ENCODE data around the gene TMEM201.

Gene TMEM201

GRCh38 chr1:9542430-9542829 lies 46.3 kb upstream of the TMEM201 start:
- Histone ChIP-seq H3K9ac (ENCODE audit: low read length) (no peak overlapping the region), H4K20me1 (ENCODE audit: low read depth, low read length) (no peaks in the 10 kb centered on the region; the same call in 1 of the 2 replicates)

GRCh38 chr1:9544926-9545325 lies 43.8 kb upstream of the TMEM201 start:
- Histone ChIP-seq H3K4me2 (ENCODE audit: low read depth, low read length, poor library complexity, severe bottlenecking) (no peak overlapping the region), H3K9me2 (replicated peaks; ENCODE audit: insufficient read depth, low read length) (no peaks in the 10 kb centered on the region), H3K9ac (ENCODE audit: low read length) (no peak overlapping the region), H3K9me3 (ENCODE audit: insufficient read depth, low read length) (no peaks in the 10 kb centered on the region), H3K27ac (ENCODE audit: low read depth, low read length) (no peak overlapping the region), H4K20me1 (ENCODE audit: low read depth, low read length) (no peaks in the 10 kb centered on the region; the same call in 1 of the 2 replicates), H3K27me3 (ENCODE audit: low read length) (no peaks in the 10 kb centered on the region), H3K36me3 (ENCODE audit: low read length) (no peaks in the 10 kb centered on the region), H3K79me2 (ENCODE audit: insufficient read depth, low read length) (peaks cover 94% of the 10 kb centered on the region), H2AFZ (ENCODE audit: low read depth, low read length, severe bottlenecking) (no peak overlapping the region), H3K4me3 (ENCODE audit: insufficient read depth, low read length, poor library complexity, severe bottlenecking) (no peak overlapping the region), H3F3A (ENCODE audit: insufficient read depth) (peaks cover 4% of the 10 kb centered on the region)
- TF ChIP-seq EZH2phosphoT487 (conservative IDR thresholded peaks at IDR 0.05; ENCODE audit: low read length) (no peak), CTCF (IDR thresholded peaks at IDR 0.05; ENCODE audit: insufficient read depth, low read length, poor library complexity, severe bottlenecking) (no peak)

More at GRCh38 chr1:9542430-9542829, 46.3 kb upstream of the TMEM201 start:
- Histone ChIP-seq H3K79me2 (ENCODE audit: insufficient read depth, low read length) (peaks cover 76% of the 10 kb centered on the region), H3K4me2 (ENCODE audit: low read depth, low read length, poor library complexity, severe bottlenecking) (no peak overlapping the region), H3F3A (ENCODE audit: insufficient read depth) (peaks cover 4% of the 10 kb centered on the region), H3K9me2 (replicated peaks; ENCODE audit: insufficient read depth, low read length) (no peaks in the 10 kb centered on the region), H3K9me3 (ENCODE audit: insufficient read depth, low read length) (no peaks in the 10 kb centered on the region), H3K4me3 (ENCODE audit: insufficient read depth, low read length, poor library complexity, severe bottlenecking) (no peak overlapping the region), H3K36me3 (ENCODE audit: low read length) (no peaks in the 10 kb centered on the region), H3K27ac (ENCODE audit: low read depth, low read length) (no peak overlapping the region), H2AFZ (ENCODE audit: low read depth, low read length, severe bottlenecking) (no peak overlapping the region), H3K27me3 (ENCODE audit: low read length) (no peaks in the 10 kb centered on the region)
- TF ChIP-seq EZH2phosphoT487 (conservative IDR thresholded peaks at IDR 0.05; ENCODE audit: low read length): no peak
- TF ChIP-seq CTCF (IDR thresholded peaks at IDR 0.05; ENCODE audit: insufficient read depth, low read length, poor library complexity, severe bottlenecking): no peak

GRCh38 chr1:9549955-9550546 lies 38.7 kb upstream of the TMEM201 start:
- H3K27me3 ChIP-seq (ENCODE audit: low read length): no peaks in the 10 kb centered on the region
- H3K36me3 ChIP-seq (ENCODE audit: low read length): peaks cover 3% of the 10 kb centered on the region; the same call in 1 of the 2 replicates
- no peak overlapping the region for H3K4me2 ChIP-seq (ENCODE audit: low read depth, low read length, poor library complexity, severe bottlenecking)
- H4K20me1 ChIP-seq (ENCODE audit: low read depth, low read length): no peaks in the 10 kb centered on the region; the same call in 1 of the 2 replicates
- H3K4me3 ChIP-seq (ENCODE audit: insufficient read depth, low read length, poor library complexity, severe bottlenecking): no peak overlapping the region
- H3F3A ChIP-seq (ENCODE audit: insufficient read depth): no peaks in the 10 kb centered on the region
- no peak overlapping the region for H3K9ac ChIP-seq (ENCODE audit: low read length)
- peaks cover 70% of the 10 kb centered on the region for H3K79me2 ChIP-seq (ENCODE audit: insufficient read depth, low read length)
- no peak overlapping the region for H3K27ac ChIP-seq (ENCODE audit: low read depth, low read length)
- no peaks in the 10 kb centered on the region for H3K9me2 ChIP-seq (replicated peaks; ENCODE audit: insufficient read depth, low read length)
- H3K9me3 ChIP-seq (ENCODE audit: insufficient read depth, low read length): no peaks in the 10 kb centered on the region
- no peak for TF ChIP-seq EZH2phosphoT487 (conservative IDR thresholded peaks at IDR 0.05; ENCODE audit: low read length)
- TF ChIP-seq CTCF (IDR thresholded peaks at IDR 0.05; ENCODE audit: insufficient read depth, low read length, poor library complexity, severe bottlenecking): no peak
- no peak overlapping the region for H2AFZ ChIP-seq (ENCODE audit: low read depth, low read length, severe bottlenecking)
